Bronchial epithelial cell (primary cell): ENCODE results near the gene DOCK9. TPM values are rescaled to one million over a fixed set of nuclear protein-coding genes. Genes with fewer than 3 reads are reported as not detected.
A peak's percentile ranks its signal among the peaks of the same experiment; 100 is the strongest.

Source experiments
- DNase-seq: peaks from one replicate; pipeline ENCODE4 v3.0.0-alpha.2; 2010; ENCODE audit warnings: low read depth
- FAIRE-seq: peaks from 2 replicates; lab custom pipeline; 2011; peaks lifted over from hg19 to GRCh38; lab: Jason Lieb, UNC
- H3K27me3 ChIP-seq: 2 replicates; pipeline ENCODE4 v1.5.1; 2011; ENCODE audit warnings: low read length; ENCODE audit not compliant: control insufficient read depth, insufficient read depth
- H3K36me3 ChIP-seq: 2 replicates; pipeline ENCODE4 v1.5.1; 2011; ENCODE audit warnings: low read length; ENCODE audit not compliant: control insufficient read depth, insufficient read depth
- H3K4me3 ChIP-seq: 2 replicates; pipeline ENCODE4 v1.5.1; 2011; ENCODE audit warnings: mild to moderate bottlenecking, low read depth, low read length, control low read depth
- total RNA-seq: library from RNA; depleted of rRNA; stranded (reverse); fragments of >200 nt; gene quantifications from 2 replicates; pipeline ENCODE4 v1.2.1, GENCODE V29; 2014
- TF ChIP-seq, protein P1 (sequence below): IDR thresholded peaks from 2 replicates; pipeline ENCODE4 v1.5.1; 2011; ENCODE audit warnings: mild to moderate bottlenecking, moderate library complexity, low read length, control low read depth, inconsistent platforms; ENCODE audit not compliant: insufficient read depth, severe bottlenecking

The DOCK9 gene
- total RNA-seq, 1 donor from 2014 or later, result 72.9 TPM

DNA sequence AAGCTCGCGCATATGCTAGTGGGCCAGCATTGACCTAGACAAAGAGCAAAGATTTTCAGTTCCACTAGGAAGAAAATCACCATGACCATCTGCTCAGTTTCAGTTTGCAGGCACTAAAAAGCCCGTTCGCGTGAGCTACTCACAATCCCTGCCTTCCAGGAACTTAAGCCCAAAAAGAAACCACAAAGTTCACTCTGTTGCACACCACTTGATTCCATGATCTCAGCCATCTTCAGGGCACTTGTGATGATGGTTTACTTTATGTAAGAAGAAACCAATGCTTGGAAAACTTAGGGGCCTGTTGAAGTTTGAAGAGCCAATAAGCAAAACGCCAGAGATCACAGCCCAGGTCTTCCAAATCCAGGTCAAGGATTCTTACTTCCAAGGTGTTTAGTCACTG lies 180.4 kb downstream of the DOCK9 start:
- no peak for DNase-seq
- peak; percentile 32 for FAIRE-seq
- TF ChIP-seq, protein P1, sequence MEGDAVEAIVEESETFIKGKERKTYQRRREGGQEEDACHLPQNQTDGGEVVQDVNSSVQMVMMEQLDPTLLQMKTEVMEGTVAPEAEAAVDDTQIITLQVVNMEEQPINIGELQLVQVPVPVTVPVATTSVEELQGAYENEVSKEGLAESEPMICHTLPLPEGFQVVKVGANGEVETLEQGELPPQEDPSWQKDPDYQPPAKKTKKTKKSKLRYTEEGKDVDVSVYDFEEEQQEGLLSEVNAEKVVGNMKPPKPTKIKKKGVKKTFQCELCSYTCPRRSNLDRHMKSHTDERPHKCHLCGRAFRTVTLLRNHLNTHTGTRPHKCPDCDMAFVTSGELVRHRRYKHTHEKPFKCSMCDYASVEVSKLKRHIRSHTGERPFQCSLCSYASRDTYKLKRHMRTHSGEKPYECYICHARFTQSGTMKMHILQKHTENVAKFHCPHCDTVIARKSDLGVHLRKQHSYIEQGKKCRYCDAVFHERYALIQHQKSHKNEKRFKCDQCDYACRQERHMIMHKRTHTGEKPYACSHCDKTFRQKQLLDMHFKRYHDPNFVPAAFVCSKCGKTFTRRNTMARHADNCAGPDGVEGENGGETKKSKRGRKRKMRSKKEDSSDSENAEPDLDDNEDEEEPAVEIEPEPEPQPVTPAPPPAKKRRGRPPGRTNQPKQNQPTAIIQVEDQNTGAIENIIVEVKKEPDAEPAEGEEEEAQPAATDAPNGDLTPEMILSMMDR, result no peak

DNA sequence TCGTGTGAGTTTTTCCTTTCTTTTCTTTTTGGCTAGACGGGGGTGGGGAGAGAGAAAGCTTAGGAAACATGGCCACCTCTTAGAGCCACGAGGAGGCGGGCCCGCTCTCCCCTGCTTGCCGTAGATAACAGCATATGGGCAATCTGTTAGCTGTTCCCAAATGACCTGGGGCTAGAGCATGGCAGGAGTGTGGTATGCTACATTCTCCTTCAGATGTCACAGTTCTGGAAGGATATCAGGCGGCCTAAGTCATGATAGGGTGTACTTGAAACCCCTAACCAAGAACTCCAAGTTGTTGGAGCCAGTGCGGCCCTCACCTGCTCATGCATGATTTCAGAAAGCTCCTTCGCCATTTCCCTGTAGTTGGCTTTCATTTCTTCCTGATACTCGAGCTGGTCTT lies 181.1 kb downstream of the DOCK9 start:
- FAIRE-seq (no peak), DNase-seq (no peak)
- no peaks in the 10 kb centered on the region for H3K27me3 ChIP-seq
- H3K36me3 ChIP-seq, result peaks cover 13% of the 10 kb centered on the region
- TF ChIP-seq, protein P1, result no peak
- no peak overlapping the region for H3K4me3 ChIP-seq

More for the DNA sequence above, 180.4 kb downstream of the DOCK9 start:
- no peaks in the 10 kb centered on the region for H3K27me3 ChIP-seq
- peaks cover 12% of the 10 kb centered on the region for H3K36me3 ChIP-seq
- no peak overlapping the region for H3K4me3 ChIP-seq

DNA sequence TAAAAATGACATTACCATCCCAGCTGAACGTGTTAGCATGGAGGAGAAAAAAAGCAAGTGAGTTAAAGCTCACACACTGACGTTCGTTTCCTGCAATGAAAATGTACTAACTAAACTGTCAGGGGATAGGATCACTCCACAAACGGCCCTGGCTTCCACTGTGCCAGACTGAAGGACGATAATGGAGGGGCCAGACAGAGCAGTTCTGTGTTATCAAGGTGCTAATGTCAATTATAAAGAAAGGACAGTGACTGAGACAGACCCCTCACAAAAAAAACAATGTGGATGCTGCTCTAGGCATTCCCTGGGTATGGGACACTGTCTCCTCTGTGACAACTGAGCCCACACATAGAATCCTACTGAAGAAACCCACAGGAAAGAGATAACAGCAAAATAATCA lies 181.7 kb downstream of the DOCK9 start:
- H3K4me3 ChIP-seq, result no peak overlapping the region
- FAIRE-seq (no peak), DNase-seq (no peak)
- TF ChIP-seq, protein P1, result no peak
- H3K27me3 ChIP-seq, result no peaks in the 10 kb centered on the region
- H3K36me3 ChIP-seq, result peaks cover 13% of the 10 kb centered on the region

DNA sequence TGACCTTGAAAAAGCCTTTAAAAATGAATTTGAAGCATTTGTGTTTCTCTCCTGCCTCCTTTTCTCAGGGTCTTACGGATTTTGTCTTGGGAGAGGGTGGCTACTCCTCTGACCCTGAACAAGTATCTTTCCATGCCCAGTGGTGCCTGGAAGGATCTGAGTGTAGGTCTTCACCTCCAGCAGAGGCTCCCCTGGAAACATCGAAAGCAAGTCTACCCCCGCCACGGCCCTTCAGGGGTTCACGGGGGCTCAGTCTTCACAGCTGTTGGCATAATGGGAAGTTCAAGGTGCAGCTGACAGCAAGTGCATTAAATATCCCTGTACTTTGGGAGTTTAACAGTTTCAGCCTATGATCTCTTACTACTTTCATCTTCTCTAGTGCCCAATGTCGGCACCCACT lies 182.6 kb downstream of the DOCK9 start:
- Histone ChIP-seq H3K27me3 (no peaks in the 10 kb centered on the region), H3K36me3 (peaks cover 12% of the 10 kb centered on the region), H3K4me3 (no peak overlapping the region)
- TF ChIP-seq, protein P1, result no peak
- DNase-seq, result no peak
- FAIRE-seq, result no peak

DNA sequence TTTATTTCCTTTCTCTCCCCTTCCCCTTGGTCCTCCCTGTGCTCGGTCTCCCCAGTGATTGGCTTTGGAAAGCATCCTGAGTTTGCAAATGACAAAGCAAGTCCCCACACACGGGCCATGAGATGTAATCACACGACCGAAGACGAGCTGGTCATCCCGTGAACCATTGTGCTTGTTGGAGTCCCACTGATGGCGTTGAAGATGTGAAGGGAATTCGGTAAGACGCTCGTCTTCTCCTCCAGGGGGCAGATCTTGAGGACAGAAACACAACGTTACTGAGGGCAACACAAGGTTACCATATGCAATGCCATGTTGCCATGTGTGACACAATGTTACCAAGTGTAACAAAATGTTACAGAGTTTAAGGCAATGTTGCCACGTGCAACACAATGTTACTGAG lies 183.4 kb downstream of the DOCK9 start:
- no peak for FAIRE-seq
- TF ChIP-seq, protein P1, result no peak
- H3K36me3 ChIP-seq, result peaks cover 10% of the 10 kb centered on the region
- no peak for DNase-seq
- no peak overlapping the region for H3K4me3 ChIP-seq
- H3K27me3 ChIP-seq, result no peaks in the 10 kb centered on the region

DNA sequence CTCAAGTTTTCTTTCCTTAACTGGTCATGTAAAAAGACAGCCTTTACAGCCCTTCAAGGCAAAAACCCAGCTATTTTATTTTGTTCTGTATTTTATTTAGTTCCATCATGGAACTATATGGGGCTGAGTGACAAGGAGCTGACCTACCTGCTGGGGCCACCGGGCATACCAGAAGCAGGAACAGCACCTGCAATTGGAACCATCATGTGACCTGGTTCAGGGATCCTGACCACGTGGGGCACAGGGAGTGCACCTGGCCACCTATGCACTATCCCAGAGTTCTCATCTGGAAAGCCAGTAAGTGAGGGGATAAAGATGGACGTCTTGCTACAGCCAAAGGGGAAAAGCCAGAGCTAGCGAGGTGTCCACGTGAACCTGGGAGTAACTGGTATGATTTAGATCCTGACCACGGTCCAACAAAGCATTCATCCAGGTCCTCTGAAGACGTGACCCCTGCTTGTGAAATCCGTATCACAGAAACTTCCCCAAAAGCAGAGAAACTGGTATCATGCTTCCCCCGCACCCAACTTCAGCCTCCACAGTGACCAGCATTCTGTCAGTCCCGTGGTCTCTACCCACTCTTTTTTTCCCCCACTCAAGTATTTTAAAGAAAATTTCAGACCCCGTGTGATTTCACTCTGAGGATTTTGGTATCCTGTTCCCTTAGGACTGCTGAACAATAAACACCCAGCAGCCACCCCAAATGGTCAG lies 184.9 kb downstream of the DOCK9 start:
- no peak overlapping the region for H3K4me3 ChIP-seq
- FAIRE-seq, result no peak
- no peak for DNase-seq
- TF ChIP-seq, protein P1, result no peak
- H3K27me3 ChIP-seq, result no peaks in the 10 kb centered on the region
- H3K36me3 ChIP-seq, result peaks cover 10% of the 10 kb centered on the region
